NCI-H146 (cell line): ENCODE measurements around the gene RPS6KA4.
A peak's percentile ranks its signal among the peaks of the same experiment; 100 is the strongest.

Experiments used
- DNase-seq: peaks from one replicate; lab custom pipeline; 2025; lab: John Stamatoyannopoulos, UW

The RPS6KA4 gene

DNA sequence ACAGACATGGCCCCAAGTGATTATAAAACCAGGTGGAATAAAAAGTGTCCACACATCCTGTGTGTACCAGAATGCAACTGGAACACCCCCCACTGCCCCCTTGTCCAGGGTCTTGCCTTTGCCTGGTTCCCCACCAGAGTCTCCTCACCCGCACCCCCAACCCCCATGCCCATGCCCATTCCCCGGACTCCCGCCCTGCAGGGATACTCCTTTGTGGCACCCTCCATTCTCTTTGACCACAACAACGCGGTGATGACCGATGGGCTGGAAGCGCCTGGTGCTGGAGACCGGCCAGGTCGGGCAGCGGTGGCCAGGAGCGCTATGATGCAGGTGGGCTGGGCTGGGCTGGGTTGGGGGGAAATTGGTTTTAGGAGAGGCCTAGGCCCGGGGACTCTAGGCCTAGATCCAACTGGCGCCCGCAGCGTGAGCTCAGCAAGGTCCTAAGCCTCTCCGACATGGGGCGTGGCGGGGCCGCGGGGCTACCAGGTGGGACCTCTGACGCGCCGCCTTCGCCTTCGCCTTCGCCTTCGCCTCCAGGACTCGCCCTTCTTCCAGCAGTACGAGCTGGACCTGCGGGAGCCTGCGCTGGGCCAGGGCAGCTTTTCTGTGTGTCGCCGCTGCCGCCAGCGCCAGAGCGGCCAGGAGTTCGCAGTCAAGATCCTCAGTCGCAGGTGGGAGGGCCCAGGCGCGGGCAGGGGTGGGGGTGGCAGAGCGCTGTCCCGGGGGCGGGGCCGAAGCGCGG is 9.1 kb downstream of the RPS6KA4 start:
- DNase-seq, result no peak

DNA sequence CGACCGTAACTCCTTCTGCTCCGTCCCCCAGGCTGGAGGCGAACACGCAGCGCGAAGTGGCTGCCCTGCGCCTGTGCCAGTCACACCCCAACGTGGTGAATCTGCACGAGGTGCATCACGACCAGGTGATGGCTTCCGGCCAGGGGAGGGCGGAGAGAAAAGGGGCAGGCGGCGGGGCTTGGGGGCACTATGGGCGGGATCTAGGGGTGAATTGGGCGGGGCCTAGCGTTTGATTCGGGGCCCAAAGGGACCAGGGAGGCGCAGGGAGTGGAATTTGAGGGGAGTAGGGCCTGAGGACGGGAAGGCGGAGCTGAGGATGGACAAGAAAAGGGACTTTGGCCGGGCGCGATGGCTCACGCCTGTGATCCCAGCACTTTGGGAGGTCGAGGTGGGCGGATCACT is 9.7 kb downstream of the RPS6KA4 start:
- no peak for DNase-seq

DNA sequence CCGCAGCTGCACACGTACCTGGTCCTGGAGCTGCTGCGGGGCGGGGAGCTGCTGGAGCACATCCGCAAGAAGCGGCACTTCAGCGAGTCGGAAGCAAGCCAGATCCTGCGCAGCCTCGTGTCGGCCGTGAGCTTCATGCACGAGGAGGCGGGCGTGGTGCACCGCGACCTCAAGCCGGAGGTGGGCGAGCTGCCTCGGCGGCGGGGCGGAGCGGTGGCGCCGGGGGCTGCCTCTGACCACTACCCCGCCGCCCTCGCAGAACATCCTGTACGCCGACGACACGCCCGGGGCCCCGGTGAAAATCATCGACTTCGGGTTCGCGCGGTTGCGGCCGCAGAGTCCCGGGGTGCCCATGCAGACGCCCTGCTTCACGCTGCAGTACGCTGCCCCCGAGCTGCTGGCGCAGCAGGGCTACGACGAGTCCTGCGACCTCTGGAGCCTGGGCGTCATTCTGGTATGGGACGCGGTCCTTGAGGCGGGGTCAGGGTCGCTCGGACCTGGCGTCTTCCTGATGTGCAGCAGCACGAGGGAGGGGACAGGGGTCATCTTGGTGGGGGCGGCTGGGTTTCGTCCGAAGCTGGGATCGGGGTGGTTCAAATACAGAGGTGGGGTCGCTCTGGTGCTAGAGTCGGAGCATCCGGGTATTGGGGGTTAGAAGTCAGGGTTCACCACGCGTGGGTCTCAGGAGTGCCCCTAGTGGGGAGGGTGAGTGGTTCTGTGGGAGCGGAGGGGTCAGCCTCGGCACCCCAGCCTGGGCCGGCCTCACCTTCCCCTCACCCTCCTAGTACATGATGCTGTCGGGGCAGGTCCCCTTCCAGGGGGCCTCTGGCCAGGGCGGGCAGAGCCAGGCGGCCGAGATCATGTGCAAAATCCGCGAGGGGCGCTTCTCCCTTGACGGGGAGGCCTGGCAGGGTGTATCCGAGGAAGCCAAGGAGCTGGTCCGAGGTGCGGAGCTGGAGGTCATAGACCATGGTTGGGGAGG is 10.8 kb downstream of the RPS6KA4 start:
- DNase-seq, result no peak

DNA sequence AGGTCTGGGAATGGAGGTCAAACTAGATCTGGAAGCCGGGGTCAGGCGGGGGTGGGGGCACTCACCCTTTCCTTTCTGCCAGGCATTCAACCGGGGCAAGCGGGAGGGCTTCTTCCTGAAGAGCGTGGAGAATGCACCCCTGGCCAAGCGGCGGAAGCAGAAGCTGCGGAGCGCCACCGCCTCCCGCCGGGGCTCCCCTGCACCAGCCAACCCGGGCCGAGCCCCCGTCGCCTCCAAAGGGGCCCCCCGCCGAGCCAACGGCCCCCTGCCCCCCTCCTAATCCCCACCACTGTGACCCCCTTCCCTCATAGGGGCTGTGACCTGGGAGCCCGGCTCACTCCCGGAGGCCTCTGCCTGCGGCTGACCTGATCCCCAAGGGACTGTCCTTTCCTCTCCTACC is 12.2 kb downstream of the RPS6KA4 start:
- DNase-seq, result no peak

DNA sequence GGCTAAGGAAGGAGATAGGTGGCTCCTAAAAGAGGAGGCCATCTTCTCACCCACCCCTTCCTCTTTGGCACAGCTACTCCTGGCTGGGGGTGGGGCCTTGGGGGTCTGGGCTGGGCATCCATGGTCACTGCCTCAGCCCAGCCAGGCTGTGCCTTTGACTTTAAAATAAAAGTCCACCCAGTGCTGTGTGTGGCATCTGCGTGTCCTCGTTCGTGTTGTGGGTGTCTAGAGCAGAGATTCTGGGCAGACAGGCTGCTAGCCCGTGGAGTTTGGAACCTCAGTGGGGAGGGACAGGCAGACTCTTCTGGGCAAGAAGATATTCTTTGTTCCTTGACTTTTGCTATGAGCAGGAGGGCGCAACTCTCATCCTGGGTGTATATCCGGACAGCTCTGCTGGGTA is 13.1 kb downstream of the RPS6KA4 start:
- no peak for DNase-seq

DNA sequence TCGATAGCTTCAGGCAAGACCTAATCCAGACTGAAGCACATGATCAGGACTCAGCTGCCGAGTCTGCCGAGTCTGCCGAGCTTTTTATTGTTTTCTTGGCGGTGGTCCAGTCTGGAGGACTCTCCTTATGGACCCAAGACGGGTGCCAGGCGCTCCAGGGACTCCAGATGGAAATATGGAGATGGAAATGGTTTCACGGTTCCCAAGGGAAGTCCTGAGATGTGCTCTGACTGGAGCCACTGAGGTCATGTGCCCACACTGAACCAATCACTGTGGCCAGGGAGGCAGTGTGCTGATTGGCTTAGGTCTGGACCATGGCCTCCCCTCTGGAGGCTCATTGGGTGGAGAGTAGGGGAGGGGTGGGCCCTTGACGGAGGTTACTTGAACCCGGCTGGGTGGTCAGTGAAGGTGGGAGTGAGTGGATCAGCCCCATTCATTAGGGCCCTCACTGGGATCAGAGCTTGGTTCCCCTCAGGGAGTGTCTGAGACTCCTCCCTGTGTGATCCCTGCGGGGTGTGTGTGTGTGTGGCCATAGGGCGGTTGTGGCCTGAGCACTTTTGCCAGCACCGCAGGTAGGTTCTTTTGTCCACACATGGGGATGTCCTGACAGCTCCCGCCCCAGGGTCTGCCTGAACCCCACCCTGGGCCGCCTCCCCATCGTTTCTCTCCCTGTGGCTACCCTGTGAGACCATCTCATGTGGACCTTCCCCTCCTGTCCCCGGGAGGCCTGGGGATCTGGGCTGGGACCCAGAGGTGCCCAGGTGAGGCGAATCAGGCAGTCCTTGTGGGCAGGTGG is 14.0 kb downstream of the RPS6KA4 start:
- peak; percentile 95 for DNase-seq

DNA sequence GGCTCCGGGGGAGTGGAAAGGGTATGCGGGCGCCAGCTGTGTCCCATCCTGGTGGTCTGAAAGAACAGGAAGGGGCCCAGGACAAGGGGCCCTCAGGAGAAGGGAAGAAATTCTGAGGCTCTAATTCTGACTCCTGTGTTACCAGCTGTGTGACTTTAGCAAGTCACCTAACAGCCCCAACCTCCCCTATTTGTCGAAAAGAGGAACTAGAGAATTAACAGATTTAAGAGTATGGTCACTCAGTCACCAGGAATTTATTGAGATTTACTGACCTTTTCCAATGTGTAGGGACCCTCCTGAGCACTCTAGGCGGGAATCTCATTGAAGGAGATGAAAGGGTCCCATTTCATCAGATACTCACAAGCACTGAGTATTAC is 14.6 kb downstream of the RPS6KA4 start:
- no peak for DNase-seq

DNA sequence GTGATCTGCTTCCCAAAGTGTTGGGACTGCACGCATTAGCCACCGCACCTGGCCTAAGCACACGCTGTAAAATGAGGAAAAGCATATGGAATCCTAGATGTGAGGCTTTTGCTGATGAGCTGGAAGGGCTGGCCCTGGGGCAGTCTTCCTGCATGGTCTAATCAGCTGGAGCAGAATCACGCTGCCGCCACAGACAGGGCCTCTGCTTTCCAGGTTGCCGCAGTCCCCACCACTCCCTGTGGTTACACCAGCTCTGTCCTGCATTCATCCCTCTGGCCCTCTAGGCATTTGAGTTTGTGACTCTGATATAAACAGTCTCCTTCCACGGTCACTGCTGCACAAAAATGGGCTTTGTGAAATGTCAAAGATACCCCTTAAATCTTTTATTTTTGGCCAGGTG is 17.1 kb downstream of the RPS6KA4 start:
- DNase-seq, result no peak

DNA sequence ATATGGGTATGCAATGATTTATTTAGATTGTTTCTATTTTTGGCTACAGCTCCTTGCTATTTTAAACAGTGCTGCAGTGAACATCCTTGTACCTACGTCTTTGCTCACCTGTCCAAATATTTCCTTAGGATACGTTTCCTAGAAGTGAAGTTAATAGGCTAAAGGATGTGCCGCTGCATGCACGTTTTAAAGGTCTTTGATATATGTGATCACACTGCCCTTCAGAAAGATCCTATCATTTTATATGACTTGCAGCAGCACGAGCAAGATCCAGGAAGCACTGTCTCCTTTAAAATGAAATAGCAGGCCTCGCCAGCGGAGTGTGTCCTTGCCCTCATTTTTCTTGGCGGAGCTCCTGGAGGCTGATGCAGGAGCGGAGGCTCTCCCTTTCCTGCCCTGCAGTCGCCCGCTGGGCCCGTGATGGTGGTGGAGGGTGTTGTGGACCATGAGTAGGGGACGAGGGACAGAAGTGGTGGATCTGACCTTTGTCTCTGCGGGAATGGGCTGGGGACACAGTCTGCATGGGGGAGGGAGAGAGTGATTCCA is 19.4 kb downstream of the RPS6KA4 start:
- DNase-seq, result peak; percentile 19

DNA sequence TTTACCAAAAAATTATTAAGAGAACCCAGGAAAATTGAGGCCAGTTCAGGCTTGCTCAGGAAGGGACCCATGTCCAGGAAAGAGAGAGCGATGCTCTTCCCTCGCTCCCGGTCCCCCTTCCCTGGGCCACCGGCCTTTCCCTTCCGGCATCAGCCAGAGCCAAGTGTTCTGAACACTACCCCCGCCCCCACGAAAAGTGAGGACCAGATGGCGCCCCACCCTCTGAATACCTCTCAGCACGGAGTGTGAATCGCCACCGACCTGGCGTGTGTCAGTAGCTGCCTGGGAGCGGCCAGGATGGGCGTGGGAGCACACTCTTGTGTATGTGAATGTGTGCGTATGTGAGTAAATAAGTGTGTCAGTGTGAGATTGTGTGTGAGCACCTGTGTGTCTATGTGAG is 20.2 kb downstream of the RPS6KA4 start:
- no peak for DNase-seq

DNA sequence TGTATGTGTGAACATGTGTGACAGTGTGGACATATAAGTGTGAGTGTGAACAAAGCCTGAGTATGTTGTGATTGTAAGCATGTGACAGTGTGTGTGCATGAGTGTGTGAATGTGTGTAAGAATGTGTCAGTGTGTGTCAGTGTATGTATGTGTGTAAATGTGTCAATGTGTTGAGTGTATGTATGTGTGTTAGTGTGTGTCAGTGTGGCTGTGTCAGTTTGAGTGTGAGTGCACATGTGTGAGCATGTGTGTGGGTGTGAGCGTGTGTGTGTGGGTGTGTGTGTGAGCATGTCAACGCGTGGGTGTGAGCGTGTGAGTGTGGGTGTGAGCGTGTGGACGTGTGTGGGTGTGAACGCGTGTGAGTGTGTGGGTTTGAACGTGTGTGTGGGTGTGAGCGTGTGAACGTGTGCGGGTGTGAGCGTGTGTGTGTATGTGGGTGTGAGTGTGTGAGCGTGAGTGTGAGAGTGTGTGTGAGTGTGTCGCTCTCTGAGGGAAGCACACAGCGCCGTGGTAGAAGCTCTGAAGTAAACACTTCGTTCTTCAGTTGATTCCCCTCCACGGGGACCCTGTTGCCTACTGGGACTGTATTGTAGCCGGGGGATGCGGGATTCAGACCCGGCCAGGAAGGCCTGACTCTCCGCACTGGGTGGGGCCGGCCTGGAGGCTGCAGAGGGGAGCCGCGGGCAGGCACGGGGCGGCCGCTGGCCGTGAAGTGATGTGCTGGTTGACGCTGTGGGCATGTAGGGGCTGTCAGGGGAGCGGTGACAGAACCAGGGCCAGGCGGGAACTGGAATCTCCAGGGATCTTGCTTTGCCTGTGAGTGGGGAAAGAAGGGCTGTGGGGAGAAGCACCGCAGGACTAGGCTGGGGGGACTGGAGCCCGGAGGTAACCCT is 21.1 kb downstream of the RPS6KA4 start:
- no peak for DNase-seq

DNA sequence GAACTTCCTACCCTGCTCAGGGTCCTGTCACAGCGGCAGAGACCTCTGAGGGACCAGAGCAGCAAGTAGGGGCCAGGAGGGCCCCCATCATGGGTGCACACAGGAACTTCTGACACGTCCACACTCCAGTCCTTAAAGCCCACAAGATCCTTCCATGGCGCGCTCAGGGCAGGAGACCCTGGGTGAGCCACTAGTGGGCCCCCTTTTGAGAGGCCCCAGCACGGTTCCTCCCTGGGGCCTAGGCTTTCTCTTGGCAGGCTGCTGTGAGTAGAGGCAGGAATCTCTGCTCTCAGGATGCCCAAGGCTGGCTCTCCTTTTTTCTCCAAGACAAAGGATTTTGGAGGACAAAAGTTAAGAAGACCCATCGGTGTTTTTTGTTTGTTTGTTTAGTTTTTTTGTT is 22.4 kb downstream of the RPS6KA4 start:
- DNase-seq, result no peak

DNA sequence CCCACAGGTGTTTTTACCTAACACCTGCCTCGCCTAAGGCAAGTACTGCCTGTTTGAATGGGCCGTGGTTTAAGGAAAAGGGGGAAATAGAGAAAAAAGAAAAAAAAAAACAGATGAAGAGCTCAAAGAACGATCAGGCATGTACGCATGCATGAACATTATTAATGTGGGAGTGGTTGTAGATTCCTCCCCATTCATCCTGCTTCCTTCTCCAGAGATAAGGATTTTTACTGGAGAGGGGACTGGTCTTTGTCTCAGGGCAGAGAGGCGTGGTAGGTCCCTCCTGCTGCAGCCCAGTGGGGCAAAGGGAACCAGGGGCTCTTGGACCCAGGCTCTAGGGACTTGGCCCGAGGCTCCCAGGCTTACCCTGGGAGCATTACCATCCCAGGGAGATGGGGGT is 23.1 kb downstream of the RPS6KA4 start:
- no peak for DNase-seq

DNA sequence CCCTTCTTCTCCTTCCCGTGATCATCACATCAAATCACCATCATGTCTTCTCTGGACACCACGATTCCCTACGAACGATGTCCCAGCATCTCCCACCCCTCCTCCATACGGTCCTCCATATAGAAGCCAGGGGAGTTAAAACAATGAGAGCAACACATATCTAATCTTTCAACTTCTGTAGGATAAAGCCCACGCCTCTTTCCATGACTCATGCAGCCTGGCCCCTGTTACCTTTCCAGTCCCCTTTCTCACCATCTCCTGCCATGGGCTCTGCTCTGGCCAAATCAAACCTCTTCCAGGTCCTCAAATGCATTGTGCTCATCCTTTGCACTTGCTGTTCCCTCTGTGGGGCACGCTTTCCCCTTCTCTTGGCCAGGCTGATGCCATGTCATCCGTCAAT is 23.6 kb downstream of the RPS6KA4 start:
- no peak for DNase-seq

DNA sequence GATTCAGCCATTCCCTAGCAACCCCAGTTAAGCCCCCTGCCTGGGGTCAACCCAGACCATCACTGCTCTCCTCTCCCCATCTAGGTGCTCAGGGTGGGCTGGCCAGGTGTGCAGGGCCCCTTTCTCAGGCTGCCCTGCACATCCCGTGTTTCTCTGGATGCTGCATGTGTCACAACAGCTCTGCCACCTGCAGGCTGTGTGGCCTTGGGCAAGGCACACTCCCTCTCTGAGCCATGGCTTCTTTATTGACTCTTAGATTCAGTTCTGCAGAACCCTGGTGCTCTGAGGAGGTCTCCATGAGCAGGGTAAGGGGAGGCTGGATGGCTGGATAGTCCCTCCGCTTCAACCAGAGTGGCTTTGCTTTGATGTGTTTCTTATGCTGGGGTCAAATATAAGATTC is 24.6 kb downstream of the RPS6KA4 start:
- DNase-seq, result no peak

DNA sequence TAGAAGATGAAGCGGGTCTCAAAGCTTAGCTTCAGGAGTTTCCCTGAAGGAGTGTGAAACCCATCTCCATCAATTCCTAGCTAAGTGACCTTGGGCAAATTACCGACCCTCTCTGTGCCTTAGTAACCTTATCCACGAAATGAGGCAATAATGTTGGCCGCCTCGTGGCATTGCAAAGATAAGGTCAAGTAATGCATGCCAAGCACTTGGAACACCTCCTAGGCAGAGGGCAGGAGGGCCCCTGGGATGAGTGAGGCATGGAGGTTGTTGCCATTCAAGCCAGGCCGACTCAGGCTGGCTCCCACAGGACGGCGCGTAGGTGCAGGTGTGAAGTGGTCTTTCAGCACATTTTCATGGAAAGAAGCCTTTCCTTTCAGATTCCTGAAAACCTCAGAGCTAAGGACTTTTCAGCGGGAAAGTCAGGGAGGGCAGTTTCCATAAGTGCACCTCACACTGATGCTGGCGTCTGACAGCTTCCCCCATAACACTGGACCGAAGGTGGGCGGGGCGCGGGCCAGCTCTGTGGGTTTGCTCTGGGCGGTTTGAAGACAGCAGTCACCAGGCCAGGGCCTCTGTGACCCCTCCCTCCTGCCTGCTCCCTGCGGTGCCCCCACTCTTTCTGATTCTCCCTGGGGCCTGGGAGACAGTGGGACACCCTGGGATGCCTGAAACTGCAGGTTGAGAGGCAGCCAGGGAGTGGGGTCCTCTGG is 25.2 kb downstream of the RPS6KA4 start:
- no peak for DNase-seq

DNA sequence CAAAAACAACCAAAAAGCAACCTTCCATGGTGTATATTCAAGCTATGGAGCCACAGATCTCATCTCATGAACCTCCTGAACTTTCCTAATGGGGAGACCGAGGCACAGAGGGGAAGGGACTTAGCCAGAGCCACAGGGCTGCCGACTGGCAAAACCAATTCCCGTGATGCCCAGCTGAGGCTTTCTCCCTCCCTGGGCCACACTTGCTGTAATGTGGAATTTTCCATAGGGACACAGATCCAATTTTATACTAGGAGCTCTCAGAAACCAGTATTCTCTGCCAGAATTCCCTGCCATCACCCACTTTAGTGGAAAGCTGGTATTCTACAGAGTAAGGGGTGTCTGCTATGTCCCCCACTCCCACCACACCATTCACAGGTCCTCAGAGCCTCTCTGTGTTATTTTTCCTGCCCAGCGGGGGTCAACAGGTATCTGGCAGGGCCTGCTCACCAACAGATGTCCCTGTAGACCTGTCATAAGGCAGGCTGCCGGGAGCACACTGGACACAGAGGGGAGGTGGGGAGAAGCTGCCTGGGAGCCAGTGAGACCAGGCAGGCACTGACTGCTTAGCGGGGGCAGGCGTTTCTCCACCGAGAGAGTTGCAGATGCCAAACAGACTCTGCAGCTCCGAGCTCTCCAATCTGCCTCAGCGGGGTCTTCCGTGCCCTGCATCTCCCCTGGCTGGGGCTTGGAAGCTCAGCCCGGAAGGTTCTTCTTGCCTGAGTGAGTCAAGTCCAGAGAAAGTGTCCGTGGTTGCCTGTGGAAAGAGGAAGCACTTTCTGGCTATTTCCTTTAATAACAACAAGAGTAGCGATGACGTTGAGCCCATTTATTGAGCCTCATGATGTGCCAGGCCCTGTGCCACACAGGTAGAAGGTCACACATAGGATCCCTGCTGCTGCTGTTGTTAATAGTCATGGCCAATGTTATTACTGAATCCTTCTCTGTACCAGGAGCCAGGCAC is 26.3 kb downstream of the RPS6KA4 start:
- peak; percentile 64 for DNase-seq

DNA sequence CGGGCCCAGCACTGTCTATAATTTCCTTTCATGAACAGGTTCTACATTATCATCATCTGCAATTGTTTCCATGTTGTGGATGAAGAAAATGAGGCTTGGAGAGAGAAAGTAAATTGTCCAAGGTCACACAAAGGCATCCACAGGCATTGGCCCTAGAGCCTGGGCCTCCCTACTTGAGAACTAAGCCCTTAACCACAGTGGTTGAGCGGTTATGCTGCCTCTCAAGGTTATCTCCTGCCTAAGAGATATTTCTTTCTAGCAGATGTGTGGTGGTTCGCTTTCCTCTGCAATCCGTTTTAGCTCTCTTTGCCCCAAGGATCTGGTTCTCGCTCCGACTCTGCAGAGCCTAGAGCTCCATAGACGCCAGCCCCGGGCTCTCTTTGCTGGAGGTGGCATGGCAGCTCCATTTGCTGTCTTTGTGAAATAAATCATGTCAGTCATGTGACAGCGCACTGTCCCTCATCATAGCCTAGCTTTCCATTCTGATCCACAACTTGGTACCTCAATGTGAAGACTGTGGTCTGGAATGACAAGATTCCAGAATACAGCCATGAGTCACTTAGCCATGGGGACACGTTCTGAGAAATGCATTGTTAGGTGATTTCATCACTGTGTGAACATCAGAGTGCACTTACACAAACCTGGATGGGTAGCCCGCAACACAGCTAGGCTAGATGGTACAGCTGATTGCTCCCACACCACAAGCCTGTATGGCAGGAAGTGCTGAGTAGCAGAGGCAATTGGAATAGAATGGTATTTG is 27.2 kb downstream of the RPS6KA4 start:
- DNase-seq, result no peak

DNA sequence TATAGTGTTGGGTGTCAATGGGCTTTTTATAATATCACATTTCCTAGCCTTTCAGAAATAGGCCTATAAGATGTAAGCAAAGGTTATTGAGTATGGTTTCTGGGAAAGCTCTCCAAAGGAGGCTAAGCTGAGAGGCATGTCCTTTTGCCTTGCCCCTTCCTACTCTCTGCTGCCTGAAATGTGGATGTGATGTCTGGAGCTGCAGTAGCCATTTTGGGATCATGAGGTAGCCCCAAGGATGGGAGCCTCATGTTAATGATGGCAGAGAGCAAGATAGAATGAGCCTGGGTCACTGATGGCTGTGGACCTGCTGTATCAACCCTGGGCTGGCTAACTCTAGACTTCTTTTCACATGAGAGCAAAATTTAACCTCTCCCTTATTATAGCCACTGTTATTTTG is 29.0 kb downstream of the RPS6KA4 start:
- no peak for DNase-seq
